IPS DF 4.7 (cell line): ENCODE measurements around the gene PURA.

ENCODE experiments used
- DNase-seq: peaks from one replicate; pipeline ENCODE4 v3.0.0-alpha.2; 2013; ENCODE audit warnings: low spot score; ENCODE audit errors: extremely low read depth

Gene PURA

GRCh38 chr5:140109759-140110645 is 3.9 kb upstream of the PURA start:
- DNase-seq, result no peak

- no peak for DNase-seq
Observed at GRCh38 chr5:140110646-140110957, 3.3 kb upstream of the PURA start.

- DNase-seq, result no peak
Observed at GRCh38 chr5:140111011-140111858, 2.7 kb upstream of the PURA start.

- DNase-seq, result no peak
Observed at GRCh38 chr5:140111859-140112551, 1.9 kb upstream of the PURA start.

- DNase-seq, result no peak
Observed at GRCh38 chr5:140112685-140113179, 1.2 kb upstream of the PURA start.

GRCh38 chr5:140113180-140113698 is 670 bp upstream of the PURA start:
- no peak for DNase-seq

GRCh38 chr5:140114341-140115185 is 654 bp downstream of the PURA start:
- DNase-seq, result no peak

GRCh38 chr5:140115186-140115500 is 1.2 kb downstream of the PURA start:
- DNase-seq, result no peak

GRCh38 chr5:140116716-140117115 is 2.8 kb downstream of the PURA start:
- no peak for DNase-seq

GRCh38 chr5:140117523-140117922 is 3.6 kb downstream of the PURA start:
- no peak for DNase-seq

GRCh38 chr5:140118302-140118936 is 4.5 kb downstream of the PURA start:
- DNase-seq, result no peak

- DNase-seq, result no peak
Observed at GRCh38 chr5:140125637-140126036, 11.7 kb downstream of the PURA start, which contains the start of gene IGIP. Gene IGIP (plus strand): TSS chr5:140125937. CDS start chr5:140128477, 2,540 bp downstream.

GRCh38 chr5:140126315-140127012 is 12.6 kb downstream of the PURA start:
- DNase-seq, result no peak

GRCh38 chr5:140128376-140128775 is 14.5 kb downstream of the PURA start:
- DNase-seq, result no peak

- DNase-seq, result no peak
Observed at GRCh38 chr5:140130949-140131733, 17.2 kb downstream of the PURA start.

- DNase-seq, result no peak
Observed at GRCh38 chr5:140131967-140132409, 18.1 kb downstream of the PURA start.

- no peak for DNase-seq
Observed at GRCh38 chr5:140133514-140134167, 19.7 kb downstream of the PURA start.

- no peak for DNase-seq
Observed at GRCh38 chr5:140134277-140134935, 20.5 kb downstream of the PURA start.
